HL-60/S4 treated with phorbol 12-myristate 13-acetate at 8.2 ng/mL for 4 days and 3 days (cell line): ENCODE results near the gene DLL1.
"Not testable (repeated sequence)": the region's sequence is repeated elsewhere in the genome, so short reads cannot be mapped to it uniquely, and the experiment has no call there.

ENCODE experiments used
- in situ Hi-C: fragments of 300-500 bp; cut with MboI; formaldehyde crosslinking; loops from 2 replicates; pipeline ENCODE4 v1.15.0; 2022; ENCODE audit warnings: low sequenced_read_pairs

Gene DLL1

DNA sequence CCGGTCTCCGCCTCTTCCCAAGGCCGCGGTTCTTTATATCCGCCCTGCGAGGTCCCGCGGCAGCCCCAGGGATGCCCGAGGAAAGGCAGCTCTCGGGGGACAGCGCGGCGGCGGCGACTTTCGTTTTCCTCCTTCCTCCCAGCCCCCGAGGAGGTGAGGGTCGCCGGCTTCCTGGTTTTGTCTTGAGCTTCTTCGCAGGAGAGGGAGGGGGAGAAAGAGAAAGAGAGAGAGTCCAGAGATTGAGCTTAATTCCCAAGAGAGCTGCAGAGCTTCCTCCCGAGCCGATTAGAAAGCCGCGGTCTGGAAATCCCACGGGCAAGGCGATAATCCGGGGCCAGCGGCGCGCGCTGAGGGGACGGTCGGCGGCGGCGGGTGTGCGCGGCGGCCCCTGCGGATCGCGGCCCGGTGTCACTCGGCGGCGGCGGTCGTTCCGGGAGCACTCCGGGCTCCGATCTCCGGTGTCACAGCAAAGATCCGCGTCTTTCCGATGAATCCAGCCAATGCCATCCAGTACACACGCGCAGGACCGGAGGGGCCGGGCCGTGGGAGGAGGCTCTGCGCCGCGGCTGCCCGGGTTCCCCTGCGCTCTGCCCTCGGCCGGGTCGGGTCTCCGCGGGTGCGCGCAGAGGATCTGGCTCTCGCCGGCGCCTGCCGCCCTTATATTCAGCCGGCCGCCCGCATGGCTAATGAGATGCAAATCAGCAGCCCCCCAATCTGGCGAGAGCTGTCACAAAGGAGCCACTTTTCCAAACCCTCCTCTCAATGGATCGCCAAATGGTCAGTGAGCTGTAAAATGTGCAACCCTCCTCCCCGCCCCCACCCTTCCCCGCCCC lies at the start of gene DLL1:
Gene DLL1 (minus strand): TSS at position 783 of the 833 bp plus-strand sequence. CDS start 939 bp downstream, outside the sequence.
- in situ Hi-C loops: no loop called here

GRCh38 chr6:170335199-170335598 lies 44.3 kb upstream of the DLL1 start:
- in situ Hi-C loops: not testable (repeated sequence)

DNA sequence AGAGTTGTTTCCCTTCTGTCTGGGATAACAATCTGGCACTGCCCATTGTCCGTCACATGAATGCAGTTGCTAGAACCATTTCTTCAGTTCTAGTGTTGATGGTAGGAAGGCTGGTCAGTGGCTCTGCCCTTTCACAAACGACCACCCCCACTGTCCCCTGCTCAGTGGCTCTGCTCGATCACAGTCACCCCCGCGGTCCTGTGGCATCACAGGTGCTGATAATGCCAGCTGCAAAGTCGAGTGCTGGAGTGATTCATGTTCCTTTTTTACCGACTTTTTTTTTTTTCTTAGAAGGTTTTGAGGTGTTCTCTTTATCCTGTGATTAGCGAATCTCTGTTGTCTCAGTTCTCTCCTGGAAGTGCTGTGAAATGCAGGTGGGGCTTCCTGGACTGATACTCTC lies 38.4 kb upstream of the DLL1 start:
- in situ Hi-C loops: no loop called here

- in situ Hi-C loops: no loop called here
Observed at GRCh38 chr6:170317718-170318117, 26.8 kb upstream of the DLL1 start.

GRCh38 chr6:170317076-170317475 lies 26.2 kb upstream of the DLL1 start:
- in situ Hi-C loops: no loop called here

DNA sequence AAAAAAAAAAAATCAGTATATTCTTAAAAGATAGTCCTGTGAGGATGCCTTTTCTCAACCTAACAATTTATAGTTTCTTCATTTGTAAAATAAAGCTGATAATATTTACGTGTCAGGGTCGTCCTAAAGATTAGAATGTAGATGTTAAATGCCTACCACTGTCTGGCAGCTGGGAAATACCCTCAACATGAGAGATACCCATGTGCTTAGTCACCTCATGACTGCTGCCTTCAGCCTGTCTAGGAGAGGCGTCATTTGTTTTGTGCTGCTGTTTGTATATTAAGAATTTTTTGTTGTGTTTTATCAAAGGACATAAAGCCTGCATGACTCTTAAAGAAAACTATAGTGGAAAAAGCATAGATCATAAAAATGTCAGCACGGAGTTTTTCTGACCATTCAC lies 25.2 kb upstream of the DLL1 start:
- in situ Hi-C loops: no loop called here

DNA sequence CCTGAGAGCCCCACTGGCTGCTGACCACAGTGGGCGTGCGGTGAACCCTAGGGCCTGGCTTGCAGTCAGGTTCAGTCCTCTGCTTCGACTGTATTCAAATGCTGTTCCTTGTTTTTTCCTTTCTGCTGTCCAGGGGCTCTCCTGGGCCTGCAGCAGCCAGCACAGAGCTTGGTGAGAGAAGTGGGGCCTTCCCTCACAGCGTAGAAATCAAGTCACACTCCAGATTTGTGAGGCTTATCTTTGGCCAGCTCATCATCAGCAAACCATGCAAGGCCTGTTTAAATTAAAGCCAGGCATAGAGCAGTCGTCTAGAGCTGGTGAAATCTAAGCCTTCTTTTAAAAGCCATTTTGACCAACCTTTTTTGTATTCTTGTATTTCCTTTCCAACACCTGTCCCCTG lies 24.1 kb upstream of the DLL1 start:
- in situ Hi-C loops: no loop called here

DNA sequence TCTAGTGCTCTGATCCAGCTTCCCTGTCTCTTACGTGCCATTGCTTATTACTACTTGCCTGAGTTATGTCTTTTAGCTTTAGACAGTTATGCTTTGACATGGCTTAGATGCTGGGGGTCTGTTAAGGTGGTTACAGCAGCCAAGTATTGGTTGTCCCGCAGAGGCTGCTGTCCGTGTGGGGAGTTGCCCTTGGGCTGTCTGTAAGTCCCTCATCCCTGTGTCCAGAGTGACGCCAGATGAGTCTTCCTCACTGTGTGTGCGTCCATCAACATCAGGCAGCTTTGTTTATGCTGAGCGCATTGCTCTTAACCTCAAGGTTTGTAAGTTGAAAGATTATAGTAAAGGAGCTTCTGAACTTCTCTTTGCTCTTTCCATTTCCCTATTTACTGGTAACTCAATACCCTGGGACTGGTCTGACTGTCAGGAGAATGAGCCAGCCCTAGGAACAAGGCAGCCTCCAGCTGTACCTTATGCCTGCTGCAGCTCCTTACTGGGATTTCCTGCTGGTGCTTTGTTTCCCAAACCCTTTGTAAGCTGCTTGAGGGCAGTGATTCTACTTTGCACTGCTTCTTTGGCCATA lies 22.9 kb upstream of the DLL1 start:
- in situ Hi-C loops: no loop called here

DNA sequence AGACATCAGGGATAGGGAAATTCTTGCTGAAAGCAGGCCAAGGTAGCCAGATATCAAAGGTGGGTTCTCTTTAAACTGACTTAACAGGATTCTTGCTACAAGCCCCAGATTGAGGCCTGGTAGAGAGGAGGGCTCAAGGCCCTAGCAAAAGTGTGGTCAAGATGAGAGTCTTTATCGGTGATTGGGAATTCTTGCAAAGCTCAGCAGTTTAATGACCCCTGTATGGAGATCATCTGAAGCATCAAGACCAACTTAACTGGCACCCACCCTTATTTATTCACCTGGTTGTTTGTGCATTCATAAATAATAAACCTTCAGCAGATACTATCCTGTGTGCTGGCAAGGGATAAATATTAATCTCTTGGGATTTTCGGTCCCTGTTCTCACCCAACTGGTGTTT lies 22.0 kb upstream of the DLL1 start:
- in situ Hi-C loops: no loop called here

DNA sequence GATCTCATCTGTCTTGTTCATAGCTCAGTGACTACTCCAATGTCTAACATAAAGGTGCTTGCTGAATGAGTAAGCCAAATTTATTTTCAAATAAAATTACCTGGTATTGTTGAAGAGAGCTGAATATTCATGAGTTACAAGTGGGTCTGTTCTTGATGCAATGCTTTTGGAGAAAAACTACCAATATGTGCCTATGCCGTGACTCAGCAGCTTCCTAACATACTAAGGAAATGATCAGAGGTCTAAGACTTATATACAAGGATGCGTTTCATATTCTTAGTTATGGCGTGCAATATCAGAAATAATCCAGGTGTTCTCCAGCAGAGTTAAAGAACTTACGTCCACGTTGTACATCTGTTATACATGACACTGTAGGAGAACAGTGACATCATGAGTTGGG lies 20.8 kb upstream of the DLL1 start:
- in situ Hi-C loops: no loop called here

DNA sequence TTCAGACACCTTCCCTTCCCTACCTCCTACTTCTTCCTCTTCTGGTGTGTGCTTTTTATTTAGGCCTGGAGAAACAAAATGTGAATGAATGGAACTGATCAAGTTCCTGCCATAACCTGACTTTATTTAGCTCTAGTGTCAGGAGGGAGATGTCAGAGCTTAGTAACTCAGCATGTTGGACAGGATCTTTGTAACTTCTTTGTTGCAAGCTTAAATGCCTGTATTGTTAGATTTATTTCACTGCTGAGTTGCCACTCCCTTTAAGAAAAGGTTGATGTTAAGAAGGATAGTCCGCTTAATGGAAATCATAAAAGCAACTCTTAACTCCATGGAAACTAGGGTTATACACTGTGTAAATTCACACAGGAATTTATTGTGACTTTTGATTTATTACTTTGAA lies 17.9 kb upstream of the DLL1 start:
- in situ Hi-C loops: no loop called here

- in situ Hi-C loops: no loop called here
Observed at GRCh38 chr6:170307080-170307545, 16.2 kb upstream of the DLL1 start.

DNA sequence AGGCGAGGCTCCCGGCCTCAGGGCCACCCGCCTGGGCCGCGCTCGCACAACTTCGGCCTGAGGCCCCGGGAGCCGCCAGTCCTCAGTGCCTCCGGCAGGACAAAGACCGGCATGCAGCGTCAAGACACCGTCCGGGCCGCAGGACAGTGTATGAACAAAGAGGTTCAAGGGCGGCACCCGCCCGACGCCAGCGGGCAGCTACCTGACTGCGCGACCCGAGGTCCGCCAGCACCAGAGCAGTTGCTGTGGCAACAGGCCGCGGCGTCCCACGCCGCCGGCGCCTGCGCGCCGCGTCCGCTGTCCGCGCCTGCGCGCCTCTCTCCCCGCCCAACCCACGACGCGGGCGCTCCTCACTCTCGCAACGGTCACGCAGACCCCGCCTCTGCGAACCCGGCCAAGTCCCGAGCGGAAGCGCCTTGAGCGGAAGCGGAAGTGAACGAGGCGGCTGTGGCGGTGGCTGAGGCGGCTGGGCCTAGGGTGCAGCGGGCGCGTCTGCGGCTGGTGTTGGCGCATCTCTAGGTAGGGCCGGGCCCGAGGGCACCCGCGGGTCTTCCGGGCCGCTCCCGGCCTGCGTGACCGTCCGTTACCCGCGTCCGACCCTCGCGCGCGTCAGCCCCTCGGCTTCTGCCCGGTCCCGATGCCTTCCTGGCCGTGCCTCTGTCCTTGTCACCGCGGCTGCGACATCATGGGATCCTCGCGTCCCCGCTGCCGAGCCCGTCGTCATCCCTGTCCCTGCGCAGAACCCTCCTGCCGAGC lies 15.6 kb upstream of the DLL1 start, which contains the start of gene FAM120B:
Gene FAM120B (plus strand): TSS at position 435 of the 756 bp plus-strand sequence. CDS start 10,633 bp downstream, outside the sequence.
- in situ Hi-C loops: no loop called here

DNA sequence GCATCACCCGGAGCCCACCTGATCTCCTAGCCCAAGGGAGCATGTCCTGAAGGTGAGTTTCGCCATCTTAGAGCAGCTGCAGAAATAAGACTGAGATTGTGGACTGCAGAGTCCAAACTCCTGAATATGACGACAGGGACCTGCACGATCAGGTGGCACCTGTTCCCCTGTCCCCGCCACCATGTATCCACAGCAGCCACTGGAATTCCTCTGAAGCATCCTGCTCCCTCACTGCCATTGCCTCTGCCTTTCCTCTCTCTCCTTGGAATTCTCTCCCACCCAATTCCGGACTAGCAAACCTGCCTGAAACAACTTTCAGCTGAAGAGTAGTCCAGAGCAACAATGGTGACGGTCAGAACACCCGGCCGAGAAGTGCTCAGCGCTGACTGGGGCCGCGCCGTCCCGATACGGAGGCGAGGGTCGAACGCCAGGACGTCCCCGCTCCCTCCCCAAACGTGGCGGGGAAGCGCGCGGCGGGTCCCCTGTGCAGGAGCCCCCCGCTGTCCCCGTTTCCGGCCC lies 15.0 kb upstream of the DLL1 start:
- in situ Hi-C loops: no loop called here

GRCh38 chr6:170301184-170301583 lies 10.3 kb upstream of the DLL1 start:
- in situ Hi-C loops: no loop called here

- in situ Hi-C loops: no loop called here
Observed at GRCh38 chr6:170298688-170299087, 7.8 kb upstream of the DLL1 start.

GRCh38 chr6:170297576-170298330 lies 6.9 kb upstream of the DLL1 start:
- in situ Hi-C loops: no loop called here

DNA sequence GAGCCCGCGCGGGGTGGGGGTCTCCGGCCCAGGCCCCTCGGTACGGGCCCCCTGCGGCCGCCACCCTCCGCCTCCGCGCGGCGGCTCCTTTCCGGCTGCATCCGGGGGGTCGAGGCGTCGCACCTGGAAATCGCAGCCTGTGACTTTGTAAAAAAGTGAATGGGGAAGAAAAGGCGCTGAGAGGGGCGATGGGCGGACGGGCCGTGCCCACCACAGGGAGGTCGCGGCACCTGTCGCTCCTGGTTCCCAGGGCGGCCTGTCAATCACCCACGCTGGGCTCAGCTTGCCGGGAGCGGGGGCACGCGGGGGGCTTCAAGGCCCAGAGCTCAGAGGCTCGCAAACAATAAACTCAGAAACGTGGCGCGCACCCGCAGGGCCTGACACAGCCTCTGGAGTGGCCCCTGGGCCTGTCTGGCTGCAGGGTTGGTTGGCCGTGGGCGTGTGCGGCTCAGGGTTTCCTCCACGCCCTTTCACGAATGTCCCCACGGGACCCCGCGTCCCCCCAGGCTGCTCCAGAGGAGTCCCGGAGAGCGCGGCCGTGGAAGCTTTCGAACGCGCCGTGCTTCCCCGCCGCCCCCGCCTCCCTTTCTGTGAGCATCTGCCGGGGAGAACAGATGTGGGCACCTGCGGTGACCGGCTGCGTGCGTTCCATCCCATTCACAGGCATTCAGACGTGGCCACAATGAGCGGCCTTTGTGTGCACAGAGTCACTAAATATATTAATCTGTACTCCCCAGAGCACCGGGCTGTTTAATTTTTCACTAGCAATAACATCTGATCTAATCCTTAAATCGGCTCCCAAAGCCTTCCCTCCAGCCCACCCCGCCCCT lies 6.1 kb upstream of the DLL1 start:
- in situ Hi-C loops: no loop called here

DNA sequence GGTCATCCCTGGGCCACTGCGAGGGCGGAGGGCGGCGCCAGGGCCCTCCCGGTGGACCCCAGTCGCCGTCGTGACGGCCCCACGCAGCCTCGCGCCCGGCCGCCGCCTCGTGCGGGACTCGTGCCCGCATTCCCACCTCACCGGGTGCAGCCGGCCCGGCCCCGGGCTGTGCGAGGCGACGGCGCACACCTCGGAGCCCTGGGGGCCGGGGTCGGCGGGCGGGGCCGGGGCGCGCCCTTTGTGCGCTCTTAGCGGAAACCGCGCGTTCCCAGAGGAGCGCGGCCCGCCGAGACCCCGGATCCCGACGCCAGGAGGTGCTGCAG lies 5.5 kb upstream of the DLL1 start:
- in situ Hi-C loops: no loop called here
